Astrocyte of the cerebellum (primary cell): ENCODE data around the gene EYA2.

ENCODE experiments used
- DNase-seq: peaks from one replicate; pipeline ENCODE4 v3.0.0-alpha.2; 2011; ENCODE audit warnings: low read depth
- H3K4me3 ChIP-seq: 2 replicates; pipeline ENCODE4 v1.5.1; 2011; ENCODE audit warnings: mild to moderate bottlenecking, low read depth, low read length, moderate library complexity
- in situ Hi-C: cut with HindIII; loops from 2 replicates; pipeline ENCODE4 v1.10.0; 2017; ENCODE audit warnings: low sequenced_read_pairs
- TF ChIP-seq, protein P1 (sequence below): IDR thresholded peaks from 2 replicates; pipeline ENCODE4 v1.5.1; 2012; ENCODE audit warnings: low read length, low read depth, moderate library complexity, mild to moderate bottlenecking; ENCODE audit errors: missing control alignments

Gene EYA2

GRCh38 chr20:46981184-46981583, 86.5 kb downstream of the EYA2 start:
- in situ Hi-C loops: no loop called here
- no peak overlapping the region for H3K4me3 ChIP-seq
- DNase-seq: no peak
- TF ChIP-seq, protein P1, sequence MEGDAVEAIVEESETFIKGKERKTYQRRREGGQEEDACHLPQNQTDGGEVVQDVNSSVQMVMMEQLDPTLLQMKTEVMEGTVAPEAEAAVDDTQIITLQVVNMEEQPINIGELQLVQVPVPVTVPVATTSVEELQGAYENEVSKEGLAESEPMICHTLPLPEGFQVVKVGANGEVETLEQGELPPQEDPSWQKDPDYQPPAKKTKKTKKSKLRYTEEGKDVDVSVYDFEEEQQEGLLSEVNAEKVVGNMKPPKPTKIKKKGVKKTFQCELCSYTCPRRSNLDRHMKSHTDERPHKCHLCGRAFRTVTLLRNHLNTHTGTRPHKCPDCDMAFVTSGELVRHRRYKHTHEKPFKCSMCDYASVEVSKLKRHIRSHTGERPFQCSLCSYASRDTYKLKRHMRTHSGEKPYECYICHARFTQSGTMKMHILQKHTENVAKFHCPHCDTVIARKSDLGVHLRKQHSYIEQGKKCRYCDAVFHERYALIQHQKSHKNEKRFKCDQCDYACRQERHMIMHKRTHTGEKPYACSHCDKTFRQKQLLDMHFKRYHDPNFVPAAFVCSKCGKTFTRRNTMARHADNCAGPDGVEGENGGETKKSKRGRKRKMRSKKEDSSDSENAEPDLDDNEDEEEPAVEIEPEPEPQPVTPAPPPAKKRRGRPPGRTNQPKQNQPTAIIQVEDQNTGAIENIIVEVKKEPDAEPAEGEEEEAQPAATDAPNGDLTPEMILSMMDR: no peak

DNA sequence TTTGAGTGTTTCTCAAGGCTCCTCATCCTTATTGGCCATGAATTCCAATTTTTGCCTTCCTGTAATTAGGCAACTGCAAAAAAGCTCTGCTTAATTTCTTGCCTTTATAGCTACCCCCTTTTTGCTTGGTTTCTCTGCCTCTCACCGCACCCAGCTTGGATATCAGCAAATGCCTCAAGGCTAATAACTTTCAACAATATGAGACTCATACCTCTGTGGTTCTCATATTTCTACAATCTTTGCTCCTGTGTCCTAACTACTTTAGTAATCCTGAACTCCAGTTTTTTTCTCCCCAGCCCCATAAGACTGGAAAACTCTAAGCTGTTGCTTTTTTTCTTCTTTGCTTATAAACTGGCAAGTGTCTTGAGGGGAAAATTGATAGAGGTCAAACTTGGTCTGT, 88.8 kb downstream of the EYA2 start:
- no peak for DNase-seq
- TF ChIP-seq, protein P1: no peak
- in situ Hi-C loops: no loop called here
- no peak overlapping the region for H3K4me3 ChIP-seq

DNA sequence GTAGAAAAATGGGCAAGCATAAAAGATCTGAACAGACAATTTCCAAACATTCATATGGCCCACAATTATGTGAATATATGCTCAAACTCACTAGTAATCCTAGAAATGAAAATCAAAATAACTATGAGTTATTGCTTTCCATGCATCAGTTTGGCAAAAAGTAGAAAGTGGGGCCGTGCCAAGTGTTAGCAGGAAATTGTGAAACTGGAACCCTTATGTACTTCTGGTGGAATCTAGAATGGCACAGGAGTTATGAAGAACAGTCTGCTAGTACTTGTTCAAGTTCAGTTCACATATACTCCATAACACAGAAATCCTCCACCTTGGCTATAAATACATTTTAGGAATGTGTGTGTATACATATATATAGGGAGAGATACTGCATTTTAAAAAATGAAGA, 89.8 kb downstream of the EYA2 start:
- no peak for DNase-seq
- no peak overlapping the region for H3K4me3 ChIP-seq
- in situ Hi-C loops: no loop called here
- TF ChIP-seq, protein P1: no peak

DNA sequence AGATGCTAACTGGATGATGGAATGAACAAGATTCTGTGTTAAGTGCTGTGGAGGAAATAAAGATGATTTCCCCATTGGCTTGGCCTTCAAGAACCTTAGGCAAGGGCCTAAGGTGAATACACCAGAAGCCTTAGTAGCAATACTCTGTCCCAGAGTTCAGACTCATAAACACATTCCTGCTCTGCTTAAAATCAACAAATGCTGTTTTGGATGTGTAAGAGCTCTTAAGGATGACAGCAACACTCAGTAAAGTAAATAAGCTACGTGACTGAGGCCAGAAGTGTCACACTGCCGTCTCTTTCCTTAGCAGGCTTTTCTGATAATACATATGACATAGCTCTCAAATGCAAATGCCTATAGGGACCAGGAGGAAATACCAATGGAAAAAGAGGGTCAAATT, 90.6 kb downstream of the EYA2 start:
- no peak for DNase-seq
- TF ChIP-seq, protein P1: no peak
- H3K4me3 ChIP-seq: no peak overlapping the region
- in situ Hi-C loops: no loop called here

DNA sequence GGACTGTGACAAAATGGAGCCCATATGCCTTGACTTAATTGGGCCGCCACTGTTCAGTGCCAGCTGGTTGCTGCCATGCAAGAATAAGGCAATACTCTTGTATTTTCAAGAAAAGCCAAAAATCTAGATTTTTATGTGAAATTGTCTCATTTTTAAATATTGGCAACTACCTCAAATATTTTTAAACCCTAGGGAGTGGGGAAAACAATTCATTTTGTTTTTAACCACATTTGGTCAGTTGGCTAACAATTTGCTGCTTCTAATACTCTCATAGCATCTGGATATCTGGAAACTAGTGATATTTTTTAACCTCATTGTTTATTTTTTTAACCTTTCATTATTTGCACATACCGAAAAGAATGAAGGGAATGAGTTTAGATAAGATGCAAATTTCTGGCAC, 91.0 kb downstream of the EYA2 start:
- H3K4me3 ChIP-seq: no peak overlapping the region
- TF ChIP-seq, protein P1: no peak
- no peak for DNase-seq
- in situ Hi-C loops: no loop called here

DNA sequence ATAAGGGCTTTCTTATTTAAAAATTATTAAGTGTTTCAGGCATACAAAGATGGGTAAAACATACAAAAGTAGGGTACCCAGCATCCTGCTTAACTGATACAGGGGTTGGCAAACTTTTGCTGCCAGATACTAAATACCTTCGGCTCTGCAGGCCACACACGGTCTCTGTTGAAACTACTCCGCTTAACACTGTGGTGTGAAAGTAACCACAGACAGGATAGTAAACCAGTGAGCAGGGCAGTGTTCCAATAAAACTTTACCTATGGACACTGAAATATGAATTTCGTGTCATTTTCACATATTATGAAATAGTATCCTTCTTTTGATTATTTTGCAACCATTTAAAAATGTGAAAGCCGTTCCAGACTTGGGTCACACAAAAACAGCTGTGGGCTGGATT, 92.4 kb downstream of the EYA2 start:
- H3K4me3 ChIP-seq: no peak overlapping the region
- in situ Hi-C loops: no loop called here
- TF ChIP-seq, protein P1: no peak
- no peak for DNase-seq
